ENCODE measurements around the gene ARSG. TPM values are rescaled to one million over a fixed set of nuclear protein-coding genes. Genes with fewer than 3 reads are reported as not detected.
A peak's percentile ranks its signal among the peaks of the same experiment; 100 is the strongest.
"Not testable (repeated sequence)": the region's sequence is repeated elsewhere in the genome, so short reads cannot be mapped to it uniquely, and the experiment has no call there.

Gene ARSG
- total and polyA plus RNA-seq, 2 of the 13 experiments (the other 11 are each of a cell fraction or from before 2014, with no cell fraction given): 3.7 to 15.2 TPM

GRCh38 chr17:68414901-68415300 is 123.6 kb downstream of the ARSG start:
- POLR2A ChIA-PET; H3K27me3 ChIP-seq (ENCODE audit: control insufficient read depth in 1 of 2, insufficient read depth in 2 of 2, low read length in 2 of 2); ATAC-seq; DNase-seq (ENCODE audit: low spot score); H3K4me3 ChIP-seq (replicated peaks in 1 of 3; ENCODE audit: insufficient read depth in 1 of 3, low read depth in 2 of 3, low read length in 3 of 3); H4K20me1 ChIP-seq (ENCODE audit: insufficient read depth, low read length); H3K27ac ChIP-seq (ENCODE audit: extremely low read length, insufficient read depth, low read length); CTCF ChIA-PET (ENCODE audit: low intra/inter-chr PET ratio, low total read pairs); H3K79me2 ChIP-seq (ENCODE audit: insufficient read depth, low read length); H3K36me3 ChIP-seq (replicated peaks in 1 of 2; ENCODE audit: control insufficient read depth in 1 of 2, insufficient read depth in 2 of 2, low read length in 2 of 2); H3K9ac ChIP-seq (ENCODE audit: insufficient read depth, low read depth, low read length); FAIRE-seq; H3K4me2 ChIP-seq (ENCODE audit: low read depth, low read length); H2AFZ ChIP-seq (ENCODE audit: low read length); intact Hi-C loops (cut with micrococcal nuclease; ENCODE audit: unreplicated experiment); BruUV-seq (replicated peaks); in situ Hi-C loops (cut with HindIII; ENCODE audit: extremely low pct_ligation_motif_present, low pct_unique_long_range_greater_than_20kb); H3K9me3 ChIP-seq (ENCODE audit: low read length): not testable (repeated sequence)
- TF ChIP-seq ZNF18 (CRISPR knock-in tag; IDR thresholded peaks at IDR 0.05; ENCODE audit: insufficient replicate concordance) (peak; percentile 48), TRIM22 (IDR thresholded peaks at IDR 0.05) (0 out of 2 replicates have a peak, but pooled peaks have one; percentile 57)
- H3K4me1 ChIP-seq (ENCODE audit: insufficient read depth, low read length): peaks cover 15% of the 10 kb centered on the region

GRCh38 chr17:68417317-68417716 is 126.0 kb downstream of the ARSG start:
- POLR2A ChIA-PET: interaction anchor here (0.8 kb wide), 1 partner anchor 152 kb away, joined by 3 read pairs; no protein-coding TSS in a partner anchor
- CTCF ChIA-PET (ENCODE audit: low intra/inter-chr PET ratio, low total read pairs): no interaction called here
- no peaks in the 10 kb centered on the region for H3K27me3 ChIP-seq (ENCODE audit: control insufficient read depth in 1 of 2, insufficient read depth in 2 of 2, low read length in 2 of 2)
- ATAC-seq (no peak), FAIRE-seq (no peak), DNase-seq (ENCODE audit: low spot score) (no peak)
- intact Hi-C loops (cut with micrococcal nuclease; ENCODE audit: unreplicated experiment): no loop called here
- in situ Hi-C loops (cut with HindIII; ENCODE audit: extremely low pct_ligation_motif_present, low pct_unique_long_range_greater_than_20kb): no loop called here
- H3K4me2 ChIP-seq (ENCODE audit: low read depth, low read length): no peak overlapping the region
- H3K36me3 ChIP-seq (replicated peaks in 1 of 2; ENCODE audit: control insufficient read depth in 1 of 2, insufficient read depth in 2 of 2, low read length in 2 of 2): peaks cover 9 to 11% of the 10 kb centered on the region in 2 experiments; a peak in 4 of 5 replicates
- H3K4me3 ChIP-seq (replicated peaks in 1 of 3; ENCODE audit: insufficient read depth in 1 of 3, low read depth in 2 of 3, low read length in 3 of 3): no peak overlapping the region
- BruUV-seq (replicated peaks): no TSS peak
- H4K20me1 ChIP-seq (ENCODE audit: insufficient read depth, low read length): no peaks in the 10 kb centered on the region
- peaks cover 15% of the 10 kb centered on the region for H3K4me1 ChIP-seq (ENCODE audit: insufficient read depth, low read length)
- no peak overlapping the region for H3K27ac ChIP-seq (ENCODE audit: extremely low read length, insufficient read depth, low read length)
- H2AFZ ChIP-seq (ENCODE audit: low read length): no peak overlapping the region
- H3K79me2 ChIP-seq (ENCODE audit: insufficient read depth, low read length): no peaks in the 10 kb centered on the region
- H3K9ac ChIP-seq (ENCODE audit: insufficient read depth, low read depth, low read length): no peak overlapping the region
- no peaks in the 10 kb centered on the region for H3K9me3 ChIP-seq (ENCODE audit: low read length)
- 98% methylated on average over 3 of the region's 3 CpGs for WGBS (ENCODE audit: low lambda C conversion rate)
- TF ChIP-seq SIX4 (CRISPR knock-in tag; IDR thresholded peaks at IDR 0.05) (no peak), HMGXB3 (CRISPR knock-in tag; IDR thresholded peaks at IDR 0.05; ENCODE audit: borderline replicate concordance) (no peak), ZFP41 (CRISPR knock-in tag; IDR thresholded peaks at IDR 0.05; ENCODE audit: borderline replicate concordance) (no peak), ZBTB10 (CRISPR knock-in tag; IDR thresholded peaks at IDR 0.05; ENCODE audit: borderline replicate concordance) (no peak), PAX8 (CRISPR knock-in tag; IDR thresholded peaks at IDR 0.05; ENCODE audit: borderline replicate concordance) (no peak)
